GM21360 (cell line): ENCODE data around the gene DHX32.
A peak's percentile ranks its signal among the peaks of the same experiment; 100 is the strongest.

ENCODE experiments used
- ATAC-seq: cut with Tn5 transposase; IDR thresholded peaks from one replicate; pipeline ENCODE4 v1.9.1; 2021; ENCODE audit warnings: mild to moderate bottlenecking, moderate library complexity; ENCODE audit not compliant: unreplicated experiment

The DHX32 gene

DNA sequence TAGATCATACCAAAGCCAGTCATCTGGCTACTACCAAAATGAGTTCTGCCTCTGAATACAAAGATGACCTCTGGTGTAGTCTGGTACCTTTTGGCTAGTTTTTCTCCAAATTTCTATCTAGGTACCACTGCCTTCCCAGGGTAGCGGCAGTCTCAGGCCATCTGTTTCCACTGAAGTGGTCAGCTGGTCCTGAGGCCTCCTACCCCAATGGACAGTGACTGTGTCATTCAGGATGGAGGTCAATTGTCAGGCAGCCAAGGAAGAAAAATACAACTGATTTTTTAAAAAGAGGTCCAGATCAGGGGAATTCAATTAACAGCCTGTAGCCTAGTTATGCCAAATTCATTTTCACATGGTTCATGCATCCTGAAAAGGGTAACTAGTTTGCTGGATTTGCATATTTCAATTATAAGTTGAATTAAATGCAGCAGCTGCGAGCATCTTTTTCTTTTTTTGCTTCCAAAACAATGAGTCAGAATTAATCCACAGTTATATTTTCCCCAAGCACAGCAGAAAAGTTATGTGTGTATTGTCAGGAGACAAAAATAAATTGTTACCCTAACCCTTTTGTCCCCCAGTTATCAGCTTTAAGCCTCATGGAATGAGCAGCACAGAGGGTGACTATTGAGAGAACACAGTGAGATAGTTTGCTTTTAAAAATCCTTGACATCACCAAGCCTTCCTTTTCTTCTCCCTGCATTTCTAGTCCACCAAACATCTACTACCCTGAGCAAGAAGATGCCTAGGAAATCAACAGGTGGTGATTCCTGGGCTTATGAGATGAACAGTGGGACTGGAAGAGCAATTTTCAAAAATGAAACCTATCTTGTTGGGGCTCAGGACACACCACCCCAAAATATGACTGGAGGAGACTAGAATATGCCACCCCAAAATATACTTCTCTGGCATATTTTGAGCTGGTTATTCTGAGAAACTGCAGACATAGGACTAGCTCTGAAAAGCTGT lies 30.0 kb downstream of the DHX32 start:
- no peak for ATAC-seq

DNA sequence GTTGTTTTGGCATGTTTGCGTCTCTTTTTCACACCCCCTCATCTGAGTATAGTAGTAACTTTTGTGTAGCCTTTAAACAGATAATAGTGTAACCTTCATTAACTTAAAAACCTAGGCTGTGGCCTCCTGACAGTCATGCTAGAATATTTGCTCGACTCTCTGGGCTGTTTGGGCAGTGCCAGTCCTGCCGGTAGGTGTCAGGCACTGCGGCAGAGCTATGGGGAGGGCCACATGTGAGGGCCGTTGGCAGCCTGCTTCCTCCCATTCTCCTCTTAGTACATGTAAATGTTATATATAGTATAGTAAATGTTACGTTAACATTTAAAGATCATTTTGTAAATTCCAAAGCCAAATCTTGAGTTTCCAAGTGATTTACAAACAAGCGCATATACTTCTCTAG lies 31.6 kb downstream of the DHX32 start:
- ATAC-seq: no peak

DNA sequence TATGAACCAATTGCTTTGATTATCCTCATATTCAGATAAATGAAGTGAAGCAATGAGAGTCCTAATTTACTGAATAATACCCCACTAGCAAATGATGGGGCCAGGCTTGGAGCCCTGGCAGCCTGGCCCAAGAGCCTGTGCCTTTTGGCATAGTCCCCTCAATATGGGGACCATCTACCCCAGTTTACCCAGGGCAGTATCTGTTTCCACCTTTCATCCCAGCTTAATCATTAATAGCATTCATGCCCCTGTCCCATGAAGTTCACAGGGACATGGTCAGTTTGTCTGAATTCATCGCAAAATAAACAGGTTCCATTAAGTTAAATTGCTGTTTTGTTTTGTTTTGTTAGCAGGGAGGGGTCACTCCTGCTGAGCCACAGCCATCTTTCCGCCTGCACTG lies 32.2 kb downstream of the DHX32 start:
- no peak for ATAC-seq

DNA sequence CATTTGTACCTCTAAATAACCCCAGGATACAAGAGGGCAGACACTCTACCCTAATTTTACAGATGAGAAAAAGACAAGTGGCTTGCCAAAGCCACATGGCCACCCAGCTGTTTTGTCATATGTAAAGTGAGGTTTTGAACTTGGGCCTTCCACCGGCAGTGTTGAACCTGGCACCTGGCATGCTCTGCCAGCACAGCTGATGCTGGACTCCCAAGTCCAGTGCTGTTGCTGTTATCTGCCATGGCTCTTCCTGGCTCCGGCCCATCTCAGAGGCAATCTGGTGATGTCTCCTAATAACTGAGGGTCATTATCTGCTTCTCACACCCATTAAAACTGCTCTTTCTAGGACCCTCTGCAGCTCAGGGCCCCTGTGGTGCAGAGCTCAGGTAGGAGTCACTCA lies 32.7 kb downstream of the DHX32 start:
- ATAC-seq: no peak

DNA sequence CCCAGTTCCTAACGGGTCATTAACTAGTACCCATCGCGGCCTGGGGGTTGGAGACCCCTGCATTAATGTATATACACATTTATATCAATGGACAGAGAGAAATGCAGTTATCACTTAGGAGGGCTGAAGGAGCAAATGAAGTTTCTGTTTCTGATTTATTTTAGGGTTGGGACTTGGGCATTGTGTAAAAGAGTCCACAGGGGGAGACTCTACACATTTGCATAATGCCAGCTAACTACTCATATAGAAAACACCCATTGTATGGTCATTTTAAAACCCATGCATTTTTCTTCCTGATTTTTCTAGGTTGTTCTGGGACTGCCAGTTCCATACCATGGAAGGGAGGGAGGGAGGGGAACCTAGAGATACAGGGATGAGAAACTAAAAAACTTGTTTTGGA lies 34.2 kb downstream of the DHX32 start:
- peak; percentile 52 for ATAC-seq

DNA sequence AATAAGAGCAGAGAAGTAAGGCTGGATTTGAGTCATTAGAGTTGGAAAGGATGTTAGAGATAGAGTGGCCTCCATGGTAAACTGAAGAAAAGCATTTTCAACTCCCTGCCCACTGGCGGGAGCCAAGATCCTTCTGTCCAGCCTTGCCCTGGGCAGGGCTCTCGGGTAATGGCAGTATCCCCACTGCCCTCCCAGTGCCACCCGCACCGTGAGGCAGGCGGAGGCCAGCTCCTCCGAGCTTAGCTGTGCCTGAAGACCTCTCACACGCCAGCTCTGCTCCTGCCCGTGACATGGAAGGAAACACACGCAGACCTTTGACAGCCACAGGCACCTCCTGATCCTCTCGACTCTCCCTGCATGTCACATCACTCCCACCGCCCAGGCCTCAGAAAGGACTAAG lies 35.5 kb downstream of the DHX32 start:
- ATAC-seq: no peak

DNA sequence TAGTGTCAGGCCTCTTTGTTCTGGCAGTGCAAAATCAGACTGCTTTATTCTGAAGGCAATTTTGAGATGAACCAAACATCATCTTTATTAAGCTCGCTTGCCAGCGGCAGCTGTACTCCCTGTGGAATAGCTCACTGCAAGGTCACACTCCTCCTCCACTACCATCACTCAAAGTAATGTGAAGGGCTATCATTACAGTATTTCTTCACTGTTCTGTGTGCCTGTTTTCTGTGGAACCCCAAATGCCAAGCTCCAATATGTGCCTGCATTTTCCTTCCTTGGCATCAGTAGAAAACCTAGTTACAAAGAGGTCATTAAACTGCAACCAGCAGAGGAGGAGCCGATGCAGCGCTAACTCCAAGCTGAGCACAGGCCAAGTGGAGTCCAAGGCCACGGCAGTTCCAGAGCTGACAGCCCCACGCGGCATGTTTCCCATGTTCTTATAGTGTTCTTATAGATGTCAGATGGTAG lies 36.3 kb downstream of the DHX32 start:
- ATAC-seq: no peak

DNA sequence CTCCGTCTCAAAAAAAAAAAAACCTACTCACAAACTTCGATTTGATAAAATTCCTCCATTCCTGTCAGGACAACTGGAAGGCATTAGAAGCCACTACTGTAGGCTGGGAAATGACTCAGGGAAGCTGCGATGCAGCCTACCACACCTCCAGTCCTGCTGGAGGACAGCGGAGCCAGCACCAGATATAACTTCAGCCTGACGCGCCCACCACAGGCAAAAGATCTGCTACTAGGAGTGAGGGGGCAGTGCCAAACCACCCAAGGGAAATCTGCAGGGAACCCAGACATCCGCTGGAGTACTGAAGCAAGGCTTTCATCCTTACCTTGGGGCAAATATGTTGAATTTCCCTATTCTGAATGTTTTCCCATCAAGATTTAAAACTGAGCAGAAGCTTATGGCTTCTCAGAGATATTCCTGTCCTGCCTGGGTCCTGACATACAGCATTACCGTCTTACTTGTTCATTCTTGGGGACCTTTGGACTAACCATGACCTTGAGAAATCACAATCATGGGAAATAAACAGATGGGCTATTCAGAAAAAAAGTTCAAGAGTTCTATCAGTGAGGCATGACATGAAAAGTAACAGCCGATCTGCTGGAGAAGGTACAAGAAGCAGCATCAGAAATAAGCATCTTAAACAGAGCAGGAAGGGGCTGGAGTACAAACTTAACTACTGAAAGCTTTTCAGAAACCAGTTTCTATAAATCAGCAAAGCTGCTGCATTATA lies 37.3 kb downstream of the DHX32 start:
- ATAC-seq: no peak

DNA sequence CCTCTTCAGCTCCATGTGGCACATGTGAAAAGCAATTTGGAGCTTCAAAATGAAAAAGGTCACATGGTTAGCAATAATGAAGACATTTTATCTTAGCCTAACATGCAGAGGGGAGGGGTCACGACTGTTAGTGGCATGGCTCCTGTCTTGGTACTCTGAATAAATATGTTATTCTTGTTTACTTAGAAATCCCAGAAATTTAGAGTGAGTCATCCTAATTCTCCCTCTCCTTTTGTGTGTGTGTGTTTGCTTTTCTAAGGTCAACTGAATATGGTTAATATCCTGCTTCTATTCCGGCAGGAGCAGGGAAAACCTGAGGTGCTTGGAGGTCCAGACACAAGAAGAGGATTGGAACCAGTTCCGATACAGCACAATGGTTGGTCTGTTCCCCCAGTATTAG lies 40.1 kb downstream of the DHX32 start:
- no peak for ATAC-seq

DNA sequence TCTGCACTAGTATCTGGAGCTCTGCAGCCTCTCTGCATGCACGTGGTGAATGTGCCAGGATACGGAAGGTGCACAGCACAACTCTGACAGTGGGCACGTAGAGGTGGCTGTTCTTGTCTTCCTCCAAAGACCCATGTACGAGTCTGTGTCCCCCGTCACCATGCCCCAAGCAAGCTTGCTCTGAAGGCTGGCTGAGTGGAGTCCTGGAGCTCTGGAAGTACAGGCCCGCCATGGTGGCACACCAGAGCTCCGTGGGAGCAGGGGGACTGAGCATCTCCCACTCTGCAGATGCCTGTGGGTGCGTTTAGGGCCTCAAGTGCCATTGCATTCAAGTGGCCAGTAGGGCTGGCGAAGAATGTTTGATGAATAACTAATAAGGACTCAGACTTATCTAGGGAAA lies 40.7 kb downstream of the DHX32 start:
- ATAC-seq: no peak

DNA sequence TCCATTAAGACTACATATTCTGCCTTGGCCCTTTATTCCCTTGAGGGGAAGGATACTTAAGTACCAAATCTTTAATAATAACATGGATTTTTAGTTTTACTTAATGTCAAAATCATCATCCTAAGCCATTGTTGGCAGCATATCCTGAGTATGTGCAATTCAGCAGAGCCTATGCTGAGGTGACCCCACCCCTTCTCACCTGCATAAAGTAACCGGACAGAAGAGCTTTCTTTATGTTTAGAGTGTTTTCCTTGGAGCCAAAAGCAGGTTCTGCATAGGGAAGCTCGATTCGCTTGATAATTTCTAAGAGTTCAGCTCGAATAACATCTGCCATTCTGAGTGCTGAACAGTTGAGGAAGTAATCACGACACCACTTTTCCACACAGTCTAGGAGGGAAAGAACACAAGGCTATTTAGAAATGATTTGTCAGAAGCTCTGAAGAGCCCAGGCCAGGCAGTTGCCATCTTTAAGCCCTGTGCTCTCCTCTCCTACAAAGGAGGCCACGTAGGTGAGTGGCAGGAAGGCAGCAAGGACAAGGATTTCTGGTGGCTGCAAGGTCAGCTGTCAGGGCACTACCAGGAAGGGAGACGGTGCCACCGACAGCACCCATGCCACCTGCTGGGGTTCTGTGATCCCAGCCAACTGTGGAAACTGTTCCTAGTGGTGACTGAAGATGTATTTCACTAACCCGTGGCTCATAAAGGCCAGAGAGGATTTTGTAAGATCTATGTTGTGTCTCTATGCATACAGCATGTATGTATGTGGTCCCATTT lies 42.1 kb downstream of the DHX32 start:
- ATAC-seq: no peak

DNA sequence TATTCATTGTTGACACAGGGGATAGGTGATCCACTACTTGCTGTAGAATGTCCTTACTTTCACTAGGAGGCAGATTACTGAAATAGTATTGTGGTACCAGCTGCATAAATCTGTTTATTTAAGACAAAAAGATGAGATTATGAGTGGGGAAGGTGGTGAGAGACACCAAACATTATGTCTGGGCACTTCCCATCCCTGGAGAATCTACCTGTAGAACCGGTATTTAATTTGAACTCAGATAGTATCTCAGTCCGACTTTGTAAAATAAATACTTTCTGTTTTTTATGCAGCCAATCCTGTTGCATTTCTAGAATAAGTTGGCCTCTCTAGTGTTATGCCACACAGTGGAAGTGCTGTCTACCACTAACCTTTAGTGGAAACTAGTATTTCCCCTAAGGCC lies 44.3 kb downstream of the DHX32 start:
- ATAC-seq: no peak

DNA sequence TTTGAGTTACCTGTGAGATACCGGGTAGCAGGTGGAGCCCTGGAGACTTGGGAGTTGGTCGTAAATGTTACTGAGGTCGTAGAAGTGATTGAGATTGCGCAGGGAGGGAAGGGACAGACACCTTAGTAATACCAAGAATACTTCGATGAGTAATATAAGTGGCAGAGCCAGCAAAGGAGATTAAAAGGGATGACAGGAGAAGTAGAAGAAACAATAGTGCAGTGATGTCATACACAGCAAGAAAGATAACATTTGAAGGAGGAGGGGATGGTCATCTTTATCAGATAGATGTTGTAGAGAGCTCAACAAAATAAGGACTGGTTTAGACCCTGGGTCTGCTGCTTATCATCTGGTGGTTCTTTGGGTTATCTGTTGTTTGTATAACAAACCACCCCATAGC lies 52.8 kb downstream of the DHX32 start:
- no peak for ATAC-seq

DNA sequence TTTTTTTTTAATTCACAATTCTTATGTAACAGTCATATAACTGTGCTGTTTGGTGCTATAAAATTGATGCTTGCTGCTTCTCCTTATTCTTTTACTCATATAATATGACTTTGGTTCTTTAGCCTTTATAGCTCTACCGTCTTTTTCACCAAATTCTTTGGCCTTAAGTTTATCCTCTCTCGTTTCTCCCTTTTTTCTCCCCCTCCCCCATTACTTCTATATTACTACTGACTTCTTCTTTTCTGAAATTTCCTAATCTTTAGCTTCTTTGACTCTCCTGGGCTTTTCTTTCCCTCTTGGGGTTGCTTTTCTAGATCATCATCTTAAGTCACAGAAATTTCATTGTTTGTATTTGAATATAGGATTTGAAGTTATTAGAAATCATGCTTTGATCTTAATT lies 54.0 kb downstream of the DHX32 start:
- no peak for ATAC-seq

DNA sequence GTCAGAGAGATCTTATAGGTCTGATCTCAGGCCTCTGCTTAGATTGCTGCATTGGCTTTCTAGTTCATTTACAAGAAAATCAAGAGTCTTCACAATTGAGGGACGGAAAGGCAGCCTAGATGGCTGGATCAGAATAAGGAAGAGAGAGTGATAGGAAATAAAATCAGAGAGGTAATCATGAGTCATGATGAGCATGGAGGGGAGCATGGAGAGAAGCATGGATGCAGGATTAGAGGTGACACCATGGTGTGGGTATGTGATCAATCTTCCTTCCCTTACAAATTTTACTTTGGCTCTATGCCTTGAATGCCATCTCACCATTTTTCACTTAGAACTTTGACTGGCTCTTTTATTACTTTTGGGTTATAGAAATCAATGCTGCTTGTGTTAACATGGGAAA lies 56.4 kb downstream of the DHX32 start:
- ATAC-seq: no peak

DNA sequence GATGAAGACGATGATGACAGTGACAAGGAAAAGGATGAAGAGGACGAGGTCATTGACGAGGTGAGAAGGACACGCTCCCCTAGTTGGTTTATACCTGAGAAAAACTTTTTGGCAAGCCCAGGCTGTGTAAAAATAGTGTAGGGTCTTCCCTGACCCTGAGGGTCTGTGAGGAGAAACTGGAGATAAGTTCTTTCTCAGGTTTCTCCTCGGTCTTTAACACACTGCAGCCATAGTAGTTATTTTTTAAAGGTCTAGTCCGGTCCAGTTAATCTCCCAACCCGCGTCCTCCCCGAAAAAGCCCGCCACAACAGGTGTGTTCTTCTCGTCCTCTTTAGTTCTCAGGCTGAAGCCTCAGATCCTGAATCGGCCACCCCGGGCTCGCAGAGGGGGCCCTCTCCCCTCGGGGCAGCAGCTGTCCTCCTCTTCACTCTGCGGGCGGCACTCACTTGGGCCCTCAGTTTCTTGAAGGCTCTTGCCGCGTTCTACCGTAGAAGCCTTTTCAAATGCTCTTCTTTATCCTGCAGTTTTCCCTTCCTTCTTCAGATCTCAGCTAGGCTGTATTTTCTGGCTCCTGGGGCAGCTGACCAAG lies 57.3 kb downstream of the DHX32 start:
- ATAC-seq: peak; percentile 0

DNA sequence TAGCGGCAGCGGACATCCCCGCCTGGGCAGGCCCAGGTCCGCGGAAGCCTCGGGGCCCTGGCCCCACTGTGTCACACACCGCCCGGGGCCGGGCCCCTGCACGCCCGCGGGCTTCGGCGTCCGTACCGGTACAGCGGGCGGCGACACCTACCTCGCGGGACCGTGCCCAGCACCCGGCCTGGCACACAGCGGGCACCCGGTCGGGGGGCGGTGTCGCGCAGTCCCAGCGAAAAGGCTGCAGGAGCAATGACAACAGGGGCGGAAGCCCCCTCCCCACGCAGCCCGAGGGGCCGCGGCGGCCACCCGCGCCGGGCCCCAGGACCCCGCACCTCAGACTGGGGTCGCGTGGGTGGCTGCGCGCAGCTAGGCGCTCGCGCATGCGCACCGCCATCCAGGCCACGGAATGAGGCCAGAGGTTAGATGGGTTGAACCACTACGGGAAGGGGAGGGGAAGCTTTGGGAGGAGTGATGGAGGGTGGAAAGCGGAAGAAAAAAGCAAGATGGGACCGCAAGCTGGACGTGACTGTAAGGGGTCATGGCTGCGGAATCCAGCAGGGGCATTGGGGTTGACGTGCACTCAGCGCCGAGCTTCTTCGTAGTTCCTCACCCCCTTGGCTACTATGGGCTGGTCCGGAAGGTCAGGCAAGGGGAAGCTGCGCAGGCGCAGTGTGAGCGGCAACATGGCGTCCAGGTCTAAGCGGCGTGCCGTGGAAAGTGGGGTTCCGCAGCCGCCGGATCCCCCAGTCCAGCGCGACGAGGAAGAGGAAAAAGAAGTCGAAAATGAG lies 58.0 kb downstream of the DHX32 start, which contains the start of the genes BCCIP and UROS:
TSS of gene BCCIP (plus strand) at position 669 of the 785 bp plus-strand sequence. CDS start at position 681, 12 bp downstream.
TSS of gene UROS (minus strand) at position 381 of the 785 bp plus-strand sequence. CDS start 6,759 bp downstream, outside the sequence.
- peak; percentile 79 for ATAC-seq

DNA sequence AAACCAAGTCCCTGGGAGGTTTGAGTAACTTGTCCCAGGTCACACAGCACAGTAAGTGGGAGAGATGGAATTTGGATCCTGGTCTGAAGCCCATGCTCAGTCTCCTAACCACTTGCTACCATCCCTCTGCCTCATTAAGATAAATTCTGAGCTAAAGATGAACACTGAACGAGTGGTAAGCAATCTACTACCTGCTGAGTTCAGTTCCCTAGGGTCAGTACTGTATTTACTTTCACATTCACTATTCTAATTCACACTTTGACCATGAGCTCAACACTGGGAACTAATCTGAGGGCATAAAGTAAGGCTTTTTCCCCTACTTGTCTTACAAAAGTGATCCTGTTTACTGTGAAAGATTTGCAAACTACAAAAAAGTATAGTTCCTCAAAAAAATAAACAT lies 60.4 kb downstream of the DHX32 start:
- peak; percentile 33 for ATAC-seq

DNA sequence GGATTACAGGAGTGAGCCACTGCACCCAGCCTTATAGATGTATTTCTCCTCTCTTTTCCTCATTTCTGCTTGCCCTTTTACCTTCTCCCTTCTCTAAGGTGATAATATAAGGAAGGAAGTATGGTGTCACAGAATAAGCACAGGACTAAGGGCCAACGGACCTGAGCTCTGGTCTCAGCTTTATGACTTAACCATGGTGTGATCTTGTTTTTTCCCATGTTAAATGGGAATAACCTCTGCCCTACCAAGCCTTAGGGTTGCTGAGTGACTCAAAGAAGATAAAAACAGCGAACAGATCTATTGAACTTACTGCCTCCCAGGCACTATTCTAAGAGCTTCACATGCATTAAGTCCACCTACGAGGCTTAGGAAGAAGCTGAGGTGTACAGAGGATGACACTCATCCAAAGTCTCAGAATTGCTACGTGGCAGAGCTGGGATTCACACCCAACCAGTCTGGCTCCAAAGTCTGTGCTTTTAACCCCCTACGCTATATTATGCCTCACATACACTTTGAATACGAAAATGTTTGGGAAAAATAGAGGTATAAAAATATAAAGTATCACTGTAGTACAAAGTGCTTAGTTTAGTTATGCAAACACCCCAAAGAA lies 63.6 kb downstream of the DHX32 start:
- no peak for ATAC-seq
